Body of pancreas (tissue), 4 donors: ENCODE results near the gene LRP1. TPM values are rescaled to one million over a fixed set of nuclear protein-coding genes. Genes with fewer than 3 reads are reported as not detected.

Source experiments
- ATAC-seq: fragments of 150-250 bp; one replicate; pipeline ENCODE4 v1.9.1; 2016
- DNase-seq, 4 donors: peaks; one replicate each; pipeline ENCODE4 v3.0.0-alpha.2; 2019
- H3K27ac ChIP-seq, 4 donors: fragments of 200-600 bp; sonication (generic); 1 replicate in 3 of 4; 2 replicates in 1 of 4; pipeline versions ENCODE4 v1.5.1 to v1.6.1; 2016 to 2019; ENCODE audit warnings: mild to moderate bottlenecking in 1 of 4, mixed read lengths in 1 of 4, moderate library complexity in 1 of 4
- H3K27me3 ChIP-seq, 2 donors: fragments of 200-600 bp; sonication (generic); one replicate each; pipeline ENCODE4 v1.6.0; 2016; ENCODE audit warnings: mild to moderate bottlenecking in 1 of 2
- H3K36me3 ChIP-seq, 2 donors: fragments of 200-600 bp; sonication (generic); replicated peaks in 1 of 2; 2 replicates each; pipeline ENCODE4 v1.5.1; 2016; ENCODE audit warnings: low read depth in 2 of 2; ENCODE audit not compliant: insufficient read depth in 1 of 2
- H3K4me1 ChIP-seq: fragments of 200-600 bp; sonication (generic); one replicate; pipeline ENCODE4 v1.6.0; 2016
- H3K4me3 ChIP-seq, 2 donors: fragments of 200-600 bp; sonication (generic); 1 replicate in 1 of 2; 2 replicates in 1 of 2; pipeline ENCODE4 v1.5.1; 2016 to 2019
- H3K9me3 ChIP-seq, 3 donors: fragments of 200-600 bp; sonication (generic); 1 replicate in 2 of 3; 2 replicates in 1 of 3; pipeline ENCODE4 v1.5.1; 2016
- POLR2A ChIP-seq, 3 donors: fragments of 450-650 bp; IDR thresholded peaks; one replicate each; pipeline ENCODE4 v1.6.1; 2016; ENCODE audit warnings: antibody characterized with exemption in 3 of 3, mild to moderate bottlenecking in 2 of 3
- WGBS, 2 donors: methylation state at CpG; one replicate each; pipeline ENCODE4 v1.1.5; 2017; 5-methylcytosine and 5-hydroxymethylcytosine counted together
- intact Hi-C: fragments of 100-400 bp; cut with DNase I; formaldehyde crosslinking; loops from one replicate; pipeline ENCODE4 v1.15.1; 2023
- total RNA-seq, 2 donors: library from RNA; depleted of rRNA; stranded (reverse); fragments of >200 nt; gene quantifications; one replicate each; pipeline ENCODE4 v1.1.0, GENCODE V29; 2016
- TF ChIP-seq, protein P1 (sequence below), 7 experiments: fragments of 450-650 bp in 4 of 7; fragments of 200-600 bp in 3 of 7; sonication (generic) in 3 of 7; IDR thresholded peaks; one replicate each; pipeline ENCODE4 v1.5.1; 2016 to 2019; ENCODE audit warnings: antibody characterized with exemption in 7 of 7

The LRP1 gene
- total RNA-seq, 2 donors from 2014 or later = 61.2 to 162 TPM

GRCh38 chr12:57091638-57092528, 36.4 kb upstream of the LRP1 start:
- no peaks in the 10 kb centered on the region for H3K27me3 ChIP-seq
- ATAC-seq (no peak), DNase-seq (no peak)
- H3K27ac ChIP-seq = no peak overlapping the region
- no peak for TF ChIP-seq POLR2A (IDR thresholded peaks at IDR 0.05)
- TF ChIP-seq, protein P1, sequence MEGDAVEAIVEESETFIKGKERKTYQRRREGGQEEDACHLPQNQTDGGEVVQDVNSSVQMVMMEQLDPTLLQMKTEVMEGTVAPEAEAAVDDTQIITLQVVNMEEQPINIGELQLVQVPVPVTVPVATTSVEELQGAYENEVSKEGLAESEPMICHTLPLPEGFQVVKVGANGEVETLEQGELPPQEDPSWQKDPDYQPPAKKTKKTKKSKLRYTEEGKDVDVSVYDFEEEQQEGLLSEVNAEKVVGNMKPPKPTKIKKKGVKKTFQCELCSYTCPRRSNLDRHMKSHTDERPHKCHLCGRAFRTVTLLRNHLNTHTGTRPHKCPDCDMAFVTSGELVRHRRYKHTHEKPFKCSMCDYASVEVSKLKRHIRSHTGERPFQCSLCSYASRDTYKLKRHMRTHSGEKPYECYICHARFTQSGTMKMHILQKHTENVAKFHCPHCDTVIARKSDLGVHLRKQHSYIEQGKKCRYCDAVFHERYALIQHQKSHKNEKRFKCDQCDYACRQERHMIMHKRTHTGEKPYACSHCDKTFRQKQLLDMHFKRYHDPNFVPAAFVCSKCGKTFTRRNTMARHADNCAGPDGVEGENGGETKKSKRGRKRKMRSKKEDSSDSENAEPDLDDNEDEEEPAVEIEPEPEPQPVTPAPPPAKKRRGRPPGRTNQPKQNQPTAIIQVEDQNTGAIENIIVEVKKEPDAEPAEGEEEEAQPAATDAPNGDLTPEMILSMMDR (IDR thresholded peaks at IDR 0.05) = no peak
- peaks cover 30% of the 10 kb centered on the region for H3K4me1 ChIP-seq
- H3K4me3 ChIP-seq = no peak overlapping the region
- intact Hi-C loops = no loop called here
- H3K9me3 ChIP-seq = no peaks in the 10 kb centered on the region
- 79 to 86% methylated on average over 18 to 25 of the region's 25 CpGs for WGBS, 2 donors
- H3K36me3 ChIP-seq = peaks cover 0 to 9% of the 10 kb centered on the region in 2 donors

GRCh38 chr12:57092529-57092862, 35.8 kb upstream of the LRP1 start:
- Histone ChIP-seq H3K36me3 (peaks cover 0 to 9% of the 10 kb centered on the region in 2 donors), H3K27ac (no peak overlapping the region), H3K9me3 (no peaks in the 10 kb centered on the region), H3K4me1 (peaks cover 33% of the 10 kb centered on the region), H3K4me3 (no peak overlapping the region), H3K27me3 (no peaks in the 10 kb centered on the region)
- TF ChIP-seq, protein P1 (IDR thresholded peaks at IDR 0.05) = no peak
- TF ChIP-seq POLR2A (IDR thresholded peaks at IDR 0.05) = no peak
- 79 to 83% methylated on average over 5 of the region's 5 CpGs for WGBS, 2 donors
- no peak for DNase-seq
- ATAC-seq = no peak
- intact Hi-C loops = no loop called here

DNA sequence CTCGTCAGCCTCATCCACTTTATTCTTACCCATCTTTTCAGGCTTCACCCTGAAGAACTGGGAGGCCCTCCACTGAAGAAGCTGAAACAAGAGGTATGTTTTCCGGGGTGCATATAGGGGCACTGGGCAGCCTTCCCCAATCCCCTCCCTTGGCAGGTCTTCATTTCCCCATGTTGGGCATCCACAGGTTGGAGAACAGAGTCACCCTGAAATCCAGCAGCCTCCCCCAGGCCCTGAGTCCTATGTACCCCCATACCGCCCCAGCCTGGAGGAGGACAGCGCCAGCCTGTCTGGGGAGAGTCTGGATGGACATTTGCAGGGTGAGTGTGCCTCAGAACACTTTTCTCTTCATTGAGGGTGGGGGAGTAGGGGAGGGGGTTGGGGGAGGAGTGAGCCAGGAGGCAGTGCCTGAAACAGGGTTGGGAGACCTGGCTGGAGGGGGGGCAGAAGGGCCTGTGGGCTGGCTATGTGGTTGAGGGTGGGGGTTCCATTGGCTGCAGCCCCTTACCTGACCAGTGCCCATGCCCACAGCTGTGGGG, 35.3 kb upstream of the LRP1 start:
- 86 to 100% methylated on average over 4 of the region's 4 CpGs for WGBS, 2 donors
- ATAC-seq (no peak), DNase-seq (no peak)
- peak overlapping the region in 1 of 4 donors; percentile 29 for H3K27ac ChIP-seq
- H3K4me3 ChIP-seq = no peak overlapping the region
- TF ChIP-seq POLR2A (IDR thresholded peaks at IDR 0.05) = no peak
- TF ChIP-seq, protein P1 (IDR thresholded peaks at IDR 0.05) = no peak
- no peaks in the 10 kb centered on the region for H3K27me3 ChIP-seq
- H3K9me3 ChIP-seq = no peaks in the 10 kb centered on the region
- intact Hi-C loops = no loop called here
- H3K4me1 ChIP-seq = peaks cover 31% of the 10 kb centered on the region
- H3K36me3 ChIP-seq = peaks cover 0 to 9% of the 10 kb centered on the region in 2 donors

GRCh38 chr12:57093415-57094207, 34.7 kb upstream of the LRP1 start:
- H3K36me3 ChIP-seq = peaks cover 0 to 10% of the 10 kb centered on the region in 2 donors
- H3K27ac ChIP-seq = peak overlapping the region in 1 of 4 donors; percentile 29
- H3K9me3 ChIP-seq = no peaks in the 10 kb centered on the region
- 30 to 42% methylated on average over 10 to 19 of the region's 24 CpGs for WGBS, 2 donors
- H3K4me1 ChIP-seq = peaks cover 26% of the 10 kb centered on the region
- no peaks in the 10 kb centered on the region for H3K27me3 ChIP-seq
- H3K4me3 ChIP-seq = no peak overlapping the region
- TF ChIP-seq POLR2A (IDR thresholded peaks at IDR 0.05) = no peak
- TF ChIP-seq, protein P1 (IDR thresholded peaks at IDR 0.05) = peak in 6 of 7 experiments; percentile 40 to 65 (median 48)
- ATAC-seq (peak; percentile 34), DNase-seq (peak; percentile 49 to 67 (median 60))
- intact Hi-C loops = no loop called here
